H9 (cell line): ENCODE results near the gene RGL1. TPM values are rescaled to one million over a fixed set of nuclear protein-coding genes. Genes with fewer than 3 reads are reported as not detected.

Source experiments
- DNase-seq: peaks from one replicate; pipeline ENCODE4 v3.0.0-alpha.2; 2017
- H2AFZ ChIP-seq: one replicate; pipeline ENCODE4 v1.6.1; 2013; ENCODE audit warnings: mild to moderate bottlenecking, low read length, control low read depth, moderate library complexity
- H2AK5ac ChIP-seq: 2 replicates; pipeline ENCODE4 v1.6.1; 2013; ENCODE audit warnings: low read length, control low read depth, mixed read lengths; ENCODE audit not compliant: insufficient read length
- H2BK120ac ChIP-seq: one replicate; pipeline ENCODE4 v1.6.1; 2013; ENCODE audit warnings: low read depth, mild to moderate bottlenecking, low read length, control low read depth, inconsistent platforms; ENCODE audit not compliant: poor library complexity, severe bottlenecking
- H2BK12ac ChIP-seq: 2 replicates; pipeline ENCODE4 v1.6.1; 2013; ENCODE audit warnings: low read length, control low read depth, mixed read lengths, low read depth; ENCODE audit not compliant: insufficient read length
- H2BK15ac ChIP-seq: 2 replicates; pipeline ENCODE4 v1.6.1; 2013; ENCODE audit warnings: low read depth, low read length, control low read depth
- H2BK20ac ChIP-seq: one replicate; pipeline ENCODE4 v1.6.1; 2013; ENCODE audit warnings: low read depth, mild to moderate bottlenecking, low read length, control low read depth, inconsistent platforms; ENCODE audit not compliant: poor library complexity, severe bottlenecking
- H2BK5ac ChIP-seq: 2 replicates; pipeline ENCODE4 v1.6.1; 2013; ENCODE audit warnings: low read length, control low read depth, mixed read lengths; ENCODE audit not compliant: insufficient read length
- H3K14ac ChIP-seq: 2 replicates; pipeline ENCODE4 v1.6.1; 2013; ENCODE audit warnings: low read length, control low read depth; ENCODE audit not compliant: insufficient read depth
- H3K18ac ChIP-seq: 2 replicates; pipeline ENCODE4 v1.6.1; 2013; ENCODE audit warnings: low read depth, mild to moderate bottlenecking, mixed read lengths, low read length, control low read depth; ENCODE audit not compliant: insufficient read length
- H3K23ac ChIP-seq: 2 replicates; pipeline ENCODE4 v1.6.1; 2013; ENCODE audit warnings: low read length, control low read depth, mixed read lengths, low read depth; ENCODE audit not compliant: insufficient read length
- H3K23me2 ChIP-seq: 2 replicates; pipeline ENCODE4 v1.6.1; 2013; ENCODE audit warnings: low read depth, mild to moderate bottlenecking, mixed read lengths, low read length, control low read depth; ENCODE audit not compliant: insufficient read length, poor library complexity, severe bottlenecking
- H3K27ac ChIP-seq: 2 replicates; pipeline ENCODE4 v1.5.1; 2013; ENCODE audit warnings: low read length, control low read depth, mixed read lengths, low read depth; ENCODE audit not compliant: insufficient read length
- H3K27me3 ChIP-seq: 2 replicates; pipeline ENCODE4 v1.6.1; 2013; ENCODE audit warnings: low read length, control low read depth, inconsistent platforms; ENCODE audit not compliant: insufficient read depth
- H3K4ac ChIP-seq: 2 replicates; pipeline ENCODE4 v1.6.1; 2013; ENCODE audit warnings: low read depth, mild to moderate bottlenecking, control low read depth, inconsistent platforms, low read length, moderate library complexity
- H3K4me1 ChIP-seq: 2 replicates; pipeline ENCODE4 v1.6.1; 2013; ENCODE audit warnings: low read length, control low read depth, inconsistent platforms; ENCODE audit not compliant: insufficient read depth
- H3K4me2 ChIP-seq: 2 replicates; pipeline ENCODE4 v1.6.1; 2013; ENCODE audit warnings: low read length, control low read depth, mixed read lengths; ENCODE audit not compliant: insufficient read length, insufficient read depth
- H3K56ac ChIP-seq: 2 replicates; pipeline ENCODE4 v1.6.1; 2013; ENCODE audit warnings: low read depth, mild to moderate bottlenecking, mixed read lengths, low read length, control low read depth; ENCODE audit not compliant: insufficient read length
- H3K79me1 ChIP-seq: 2 replicates; pipeline ENCODE4 v1.6.1; 2013; ENCODE audit warnings: low read depth, mild to moderate bottlenecking, moderate library complexity, low read length, control low read depth, inconsistent platforms; ENCODE audit not compliant: insufficient read depth, poor library complexity, severe bottlenecking
- H3K79me2 ChIP-seq: 2 replicates; pipeline ENCODE4 v1.6.1; 2013; ENCODE audit warnings: low read length, control low read depth, inconsistent platforms; ENCODE audit not compliant: insufficient read depth
- H3K9ac ChIP-seq: 2 replicates; pipeline ENCODE4 v1.6.1; 2013; ENCODE audit warnings: low read length, control low read depth, mixed read lengths; ENCODE audit not compliant: insufficient read length; ENCODE audit errors: extremely low read depth
- H3K9me3 ChIP-seq: one replicate; pipeline ENCODE4 v1.6.1; 2013; ENCODE audit warnings: low read depth, low read length, inconsistent platforms; ENCODE audit not compliant: control insufficient read depth
- H3T11ph ChIP-seq: one replicate; pipeline ENCODE4 v1.6.1; 2013; ENCODE audit warnings: mild to moderate bottlenecking, low read length, control low read depth, inconsistent platforms
- H4K20me1 ChIP-seq: one replicate; pipeline ENCODE4 v1.6.1; 2013; ENCODE audit not compliant: control insufficient read depth, insufficient read length, insufficient read depth
- H4K5ac ChIP-seq: 2 replicates; pipeline ENCODE4 v1.6.1; 2013; ENCODE audit warnings: low read depth, mild to moderate bottlenecking, mixed read lengths, low read length, control low read depth; ENCODE audit not compliant: insufficient read length
- H4K8ac ChIP-seq: replicated peaks from 2 replicates; pipeline ENCODE4 v1.6.1; 2013; ENCODE audit warnings: low read length, control low read depth, mixed read lengths, low read depth; ENCODE audit not compliant: insufficient read length
- H4K91ac ChIP-seq: 2 replicates; pipeline ENCODE4 v1.6.1; 2013; ENCODE audit warnings: low read depth, mild to moderate bottlenecking, moderate library complexity, mixed read lengths, low read length, control low read depth; ENCODE audit not compliant: insufficient read length
- H3K27ac Mint-ChIP-seq, 3 experiments: 2 replicates in 2 of 3; 3 replicates in 1 of 3; pipeline ENCODE4 v1.8.0; 2020 to 2021; ENCODE audit warnings: mixed read lengths in 3 of 3, mild to moderate bottlenecking in 1 of 3, moderate library complexity in 1 of 3
- H3K27me3 Mint-ChIP-seq: 2 replicates; pipeline ENCODE4 v1.8.0; 2021; ENCODE audit warnings: low read depth, mild to moderate bottlenecking, moderate library complexity, mixed read lengths
- H3K36me3 Mint-ChIP-seq, 3 experiments: 2 replicates in 2 of 3; 3 replicates in 1 of 3; pipeline ENCODE4 v1.8.0; 2020 to 2021; ENCODE audit warnings: low read depth in 3 of 3, mixed read lengths in 3 of 3; ENCODE audit not compliant: insufficient read depth in 1 of 3
- H3K4me1 Mint-ChIP-seq, 2 experiments: 2 replicates each; pipeline ENCODE4 v1.8.0; 2020; ENCODE audit warnings: mixed read lengths in 2 of 2
- H3K4me3 Mint-ChIP-seq, 2 experiments: 2 replicates in 1 of 2; 3 replicates in 1 of 2; pipeline ENCODE4 v1.8.0; 2020 to 2021; ENCODE audit warnings: mild to moderate bottlenecking in 2 of 2, mixed read lengths in 2 of 2, moderate library complexity in 1 of 2
- H3K9me3 Mint-ChIP-seq, 2 experiments: 2 replicates in 1 of 2; 3 replicates in 1 of 2; pipeline ENCODE4 v1.8.0; 2020; ENCODE audit warnings: mild to moderate bottlenecking in 2 of 2, mixed read lengths in 2 of 2, moderate library complexity in 1 of 2
- CTCF ChIP-seq: fragments of 200-600 bp; sonication (generic); conservative IDR thresholded peaks from 3 replicates; pipeline ENCODE4 v1.8.0; 2021; ENCODE audit warnings: antibody characterized with exemption, mild to moderate bottlenecking
- WGBS: extraction: QIAGEN DNeasy Blood & Tissue Kit; methylation state at CpG from one replicate; pipeline ENCODE4 v1.1.7; 2013; ENCODE audit warnings: missing lambda C conversion rate, low lambda C conversion rate, mixed read lengths; ENCODE audit not compliant: insufficient read length; ENCODE audit errors: extremely low coverage; 5-methylcytosine and 5-hydroxymethylcytosine counted together
- total RNA-seq: library from RNA; stranded (reverse); gene quantifications from 2 replicates; pipeline ENCODE4 v1.2.1, GENCODE V29; 2021

Gene RGL1
- total RNA-seq, 1 experiment from 2014 or later, result 1.4 TPM

- Mint-ChIP-seq H3K27me3 (no peaks in the 10 kb centered on the region), H3K27ac (no peak overlapping the region), H3K4me3 (no peak overlapping the region), H3K4me1 (no peaks in the 10 kb centered on the region), H3K9me3 (no peaks in the 10 kb centered on the region), H3K36me3 (no peaks in the 10 kb centered on the region)
- no peak overlapping the region for H4K5ac ChIP-seq
- H2BK120ac ChIP-seq, result no peak overlapping the region
- H2AK5ac ChIP-seq, result no peak overlapping the region
- no peak overlapping the region for H2BK12ac ChIP-seq
- no peak overlapping the region for H3K4me2 ChIP-seq
- no peaks in the 10 kb centered on the region for H3K9me3 ChIP-seq
- no peak overlapping the region for H3K18ac ChIP-seq
- no peak overlapping the region for H3K23ac ChIP-seq
- no peak overlapping the region for H4K91ac ChIP-seq
- H2BK5ac ChIP-seq, result no peak overlapping the region
- no peak overlapping the region for H3K56ac ChIP-seq
- H3K79me2 ChIP-seq, result no peaks in the 10 kb centered on the region
- no peak overlapping the region for H2BK15ac ChIP-seq
- no peak for TF ChIP-seq CTCF
- no peak overlapping the region for H3K27ac ChIP-seq
- no peak overlapping the region for H2BK20ac ChIP-seq
- H3K14ac ChIP-seq, result no peak overlapping the region
- no CpG with 5 or more reads among the region's 2 CpGs for WGBS
- no peak overlapping the region for H3K4ac ChIP-seq
- H3K27me3 ChIP-seq, result no peaks in the 10 kb centered on the region
- no peaks in the 10 kb centered on the region for H3K4me1 ChIP-seq
- H4K8ac ChIP-seq, result no peak overlapping the region
- H3K23me2 ChIP-seq, result no peaks in the 10 kb centered on the region
- DNase-seq, result no peak
- no peak overlapping the region for H3T11ph ChIP-seq
- H3K9ac ChIP-seq, result no peak overlapping the region
- H3K79me1 ChIP-seq, result no peaks in the 10 kb centered on the region
- no peaks in the 10 kb centered on the region for H4K20me1 ChIP-seq
- H2AFZ ChIP-seq, result no peak overlapping the region
Observed at GRCh38 chr1:183898001-183898396, 93.1 kb downstream of the RGL1 start.
